K562 (cell line): ENCODE results near the gene C4orf50. TPM values are rescaled to one million over a fixed set of nuclear protein-coding genes. Genes with fewer than 3 reads are reported as not detected.

Experiments used
- ATAC-seq: fragments of 200-7000 bp; cut with Tn5 transposase; 3 replicates; pipeline ENCODE4 v1.9.1; 2020; ENCODE audit warnings: moderate library complexity
- BruUV-seq: library from RNA; stranded (reverse); fragments of 400-500 nt; replicated peaks from 2 replicates; lab custom pipeline; 2021; lab: Mats Ljungman, UMichigan
- CTCF ChIA-PET: fragments of 300-600 bp; formaldehyde crosslinking; extraction: SDS; loops from one replicate; lab custom pipeline; 2021; ENCODE audit warnings: low intra/inter-chr PET ratio; lab: Yijun Ruan, JAX
- POLR2A ChIA-PET: fragments of 300-600, 350-650 bp; sonication (Branson Sonifier 250); formaldehyde crosslinking; extraction: SDS; loops from one replicate; lab custom pipeline; 2021; ENCODE audit warnings: antibody characterized with exemption, inconsistent platforms; lab: Yijun Ruan, JAX
- DNase-seq, 4 experiments: peaks; one replicate each; pipeline versions ENCODE4 v3.0.0 to v3.0.0-alpha.2; 2011 to 2018; ENCODE audit warnings: low spot score in 3 of 4, mixed read lengths in 3 of 4; ENCODE audit errors: extremely low read depth in 1 of 4
- FAIRE-seq: peaks from 2 replicates; lab custom pipeline; 2011; peaks lifted over from hg19 to GRCh38; lab: Jason Lieb, UNC
- H2AFZ ChIP-seq: 2 replicates; pipeline ENCODE4 v1.6.0; 2011; ENCODE audit warnings: low read depth, low read length, control low read depth, inconsistent platforms
- H3K27ac ChIP-seq: fragments of 200-600 bp; 3 replicates; pipeline ENCODE4 v1.8.0; 2011; ENCODE audit warnings: low read depth, mild to moderate bottlenecking, control low read depth, inconsistent platforms, low read length, moderate library complexity, mixed read lengths; ENCODE audit errors: extremely low read depth
- H3K27me3 ChIP-seq, 2 experiments: fragments of 300-600 bp in 1 of 2; 2 replicates in 1 of 2; 3 replicates in 1 of 2; pipeline versions ENCODE4 v1.6.0 to v1.8.0; 2011; ENCODE audit warnings: inconsistent platforms in 2 of 2, low read length in 2 of 2, mild to moderate bottlenecking in 1 of 2, mixed read lengths in 1 of 2, moderate library complexity in 1 of 2; ENCODE audit not compliant: control insufficient read depth in 2 of 2, insufficient read depth in 2 of 2
- H3K36me3 ChIP-seq: fragments of 300-600 bp; 3 replicates; pipeline ENCODE4 v1.8.0; 2011; ENCODE audit warnings: mild to moderate bottlenecking, low read length, inconsistent platforms; ENCODE audit not compliant: control insufficient read depth, insufficient read depth
- H3K4me1 ChIP-seq, 2 experiments: fragments of 200-600 bp in 1 of 2; replicated peaks in 1 of 2; 2 replicates in 1 of 2; 3 replicates in 1 of 2; pipeline versions ENCODE4 v1.5.1 to v1.8.0; 2011; ENCODE audit warnings: inconsistent platforms in 2 of 2, low read length in 2 of 2, mild to moderate bottlenecking in 1 of 2, mixed read lengths in 1 of 2, moderate library complexity in 1 of 2; ENCODE audit not compliant: control insufficient read depth in 2 of 2, insufficient read depth in 2 of 2
- H3K4me2 ChIP-seq: 2 replicates; pipeline ENCODE4 v1.6.1; 2011; ENCODE audit warnings: low read length, control low read depth, inconsistent platforms, mixed read lengths; ENCODE audit not compliant: insufficient read depth
- H3K4me3 ChIP-seq: fragments of 200-600 bp; sonication (generic), shearing (Covaris generic); 2 replicates; pipeline ENCODE4 v1.5.1; 2016; ENCODE audit warnings: control low read depth, inconsistent platforms
- H3K79me2 ChIP-seq: fragments of 200-600 bp; 3 replicates; pipeline ENCODE4 v1.8.0; 2011; ENCODE audit warnings: low read length, inconsistent platforms; ENCODE audit not compliant: control insufficient read depth, insufficient read depth
- H3K9ac ChIP-seq, 2 experiments: 2 replicates each; pipeline versions ENCODE4 v1.6.0 to v1.6.1; 2011; ENCODE audit warnings: low read depth in 2 of 2, low read length in 2 of 2, control low read depth in 1 of 2, inconsistent platforms in 1 of 2, mild to moderate bottlenecking in 1 of 2, mixed read lengths in 1 of 2; ENCODE audit not compliant: insufficient read depth in 1 of 2
- H3K9me1 ChIP-seq: one replicate; pipeline ENCODE4 v1.6.0; 2011; ENCODE audit warnings: inconsistent platforms, mild to moderate bottlenecking, low read length, moderate library complexity; ENCODE audit not compliant: control insufficient read depth, insufficient read depth
- H3K9me3 ChIP-seq: replicated peaks from 2 replicates; pipeline ENCODE4 v1.5.1; 2011; ENCODE audit warnings: low read depth, low read length, inconsistent platforms; ENCODE audit not compliant: control insufficient read depth, insufficient read depth
- H4K20me1 ChIP-seq: replicated peaks from 2 replicates; pipeline ENCODE4 v1.6.1; 2011; ENCODE audit warnings: low read length, inconsistent platforms, mixed read lengths; ENCODE audit not compliant: control insufficient read depth, insufficient read depth
- CHD1 ChIP-seq: fragments of 200-600 bp; sonication (generic); IDR thresholded peaks from one replicate; pipeline ENCODE4 v1.6.1; 2012; ENCODE audit warnings: mild to moderate bottlenecking, moderate library complexity, low read length, inconsistent platforms
- ETS1 ChIP-seq: conservative IDR thresholded peaks from 2 replicates; pipeline ENCODE4 v1.6.1; 2011; ENCODE audit warnings: low read depth, mild to moderate bottlenecking, low read length; ENCODE audit not compliant: control insufficient read depth
- HNRNPH1 ChIP-seq: fragments of 200-400 bp; formaldehyde crosslinking; optimal IDR thresholded peaks from 2 replicates; pipeline ENCODE3; 2017; ENCODE audit warnings: low read depth, mild to moderate bottlenecking, low read length, moderate library complexity
- HOMEZ ChIP-seq: fragments of 250-450 bp; sonication (Bioruptor Pico); IDR thresholded peaks from 2 replicates; pipeline ENCODE4 v1.4.0; 2020; ENCODE audit warnings: mild to moderate bottlenecking, moderate library complexity
- MCM5 ChIP-seq: fragments of 450-650 bp; IDR thresholded peaks from 2 replicates; pipeline ENCODE4 v1.6.1; 2016; ENCODE audit warnings: low read depth
- MED1 ChIP-seq: sonication (generic); formaldehyde crosslinking; IDR thresholded peaks from 2 replicates; pipeline ENCODE4 v1.8.1; 2023; ENCODE audit warnings: missing genetic modification reagents, borderline replicate concordance
- PHTF2 ChIP-seq: fragments of 250-450 bp; sonication (Bioruptor Pico); IDR thresholded peaks from 2 replicates; pipeline ENCODE4 v1.5.0; 2021; ENCODE audit warnings: mild to moderate bottlenecking
- SIN3A ChIP-seq, 2 experiments: fragments of 150-350 bp in 1 of 2; IDR thresholded peaks; 2 replicates each; pipeline ENCODE4 v1.6.1; 2011 to 2016; ENCODE audit warnings: borderline replicate concordance in 2 of 2, low read depth in 2 of 2, low read length in 2 of 2, mild to moderate bottlenecking in 2 of 2, moderate library complexity in 2 of 2; ENCODE audit not compliant: control insufficient read depth in 1 of 2
- SNIP1 ChIP-seq: fragments of 450-650 bp; IDR thresholded peaks from 2 replicates; pipeline ENCODE4 v1.7.1; 2017; ENCODE audit warnings: low read depth, mild to moderate bottlenecking
- ZBED1 ChIP-seq: IDR thresholded peaks from 2 replicates; pipeline ENCODE4 v1.6.1; 2014
- ZNF655 ChIP-seq: fragments of 250-450 bp; sonication (Bioruptor Pico); IDR thresholded peaks from 2 replicates; pipeline ENCODE4 v1.5.0; 2021
- WGBS: fragments of 100-300 bp; shearing (Covaris generic); methylation state at CpG from one replicate; pipeline ENCODE4 v1.1.6; 2016; ENCODE audit warnings: low coverage, mixed read lengths; ENCODE audit not compliant: insufficient coverage; ENCODE audit errors: missing lambda C conversion rate; 5-methylcytosine and 5-hydroxymethylcytosine counted together
- in situ Hi-C: fragments of 300-500 bp; cut with MboI; formaldehyde crosslinking; loops from 4 replicates; pipeline ENCODE4 v1.15.0; 2018; ENCODE audit warnings: inconsistent platforms, mixed read lengths
- intact Hi-C: fragments of 100-400 bp; cut with micrococcal nuclease; formaldehyde crosslinking; loops from 2 replicates; pipeline ENCODE4 v1.14.2; 2022
- polyA plus RNA-seq, 8 experiments: library from polyadenylated mRNA; depleted of rRNA in 4 of 8; stranded (reverse) in 5 of 8; unstranded in 3 of 8; fragments of >200 nt; fragmentation: Nextera tagmentation in 2 of 8; fragmentation: Illumina TruSeq in 1 of 8; extraction: Ambion mirVana in 2 of 8; extraction: Trizol in 1 of 8; gene quantifications; 2 replicates each; pipeline versions ENCODE4 v1.2.1 to v1.2.3, GENCODE V29; 2011 to 2014; ENCODE audit warnings: inconsistent platforms in 1 of 8, missing spikeins in 1 of 8
- total RNA-seq, 7 experiments: library from RNA; depleted of rRNA in 6 of 7; stranded (reverse); fragments of >200 nt in 6 of 7; fragmentation: Illumina TruSeq in 2 of 7; extraction: Trizol in 2 of 7; gene quantifications; 2 replicates each; pipeline versions ENCODE4 v1.2.1 to v1.2.3, GENCODE V29; 2011 to 2021; ENCODE audit warnings: low replicate concordance in 1 of 7
- TF ChIP-seq, protein P1 (sequence below): sonication (generic); formaldehyde crosslinking; IDR thresholded peaks from 2 replicates; pipeline ENCODE4 v1.8.0; 2022; ENCODE audit warnings: mild to moderate bottlenecking, missing genetic modification reagents
- TF ChIP-seq, protein P2 (sequence below): sonication (generic); formaldehyde crosslinking; IDR thresholded peaks from 2 replicates; pipeline ENCODE4 v1.5.0; 2020; ENCODE audit warnings: missing genetic modification reagents

The C4orf50 gene
- total and polyA plus RNA-seq, 9 of the 15 experiments (the other 6 are each of a cell fraction or from before 2014, with no cell fraction given): not detected

DNA sequence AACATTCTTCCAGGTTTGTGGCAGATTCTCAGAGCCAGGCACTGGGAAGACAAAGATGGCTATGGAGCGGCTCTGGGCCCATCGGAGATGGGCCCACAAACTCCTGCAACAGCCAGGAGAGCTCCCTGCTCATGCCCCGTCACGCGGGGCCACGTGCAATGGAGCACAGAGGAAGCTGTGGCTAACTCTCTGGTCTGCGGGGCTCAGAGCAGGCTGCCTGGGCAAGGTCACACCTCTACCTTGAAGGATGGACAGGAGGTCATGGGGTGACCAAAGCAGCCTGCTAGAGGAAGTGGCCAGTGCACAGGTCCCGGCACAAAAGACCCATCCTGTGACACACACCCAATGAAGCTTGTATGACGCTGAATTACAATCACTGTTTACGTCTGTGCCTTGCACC lies 45.2 kb downstream of the C4orf50 start:
- BruUV-seq: no TSS peak
- ATAC-seq: no peak
- Histone ChIP-seq H3K36me3 (no peaks in the 10 kb centered on the region), H3K27me3 (peaks cover 0 to 39% of the 10 kb centered on the region in 2 experiments; a peak in 4 of 5 replicates), H3K79me2 (no peaks in the 10 kb centered on the region), H3K4me3 (no peak overlapping the region), H3K9me1 (no peaks in the 10 kb centered on the region)
- intact Hi-C loops: no loop called here
- WGBS: 3% methylated on average over 8 of the region's 10 CpGs
- FAIRE-seq: no peak
- CTCF ChIA-PET: no interaction called here
- DNase-seq: no peak
- TF ChIP-seq ETS1 (no peak), SNIP1 (no peak), HOMEZ (CRISPR knock-in tag) (no peak), MED1 (CRISPR knock-in tag) (no peak), MCM5 (no peak), CHD1 (no peak), SIN3A (IDR thresholded peaks at IDR 0.05; ENCODE audit: borderline replicate concordance in 2 of 2, control insufficient read depth in 1 of 2, low read depth in 2 of 2, low read length in 2 of 2) (no peak), ZBED1 (no peak), ZNF655 (CRISPR knock-in tag) (no peak), PHTF2 (CRISPR knock-in tag) (no peak), HNRNPH1 (no peak)
- TF ChIP-seq, protein P1, sequence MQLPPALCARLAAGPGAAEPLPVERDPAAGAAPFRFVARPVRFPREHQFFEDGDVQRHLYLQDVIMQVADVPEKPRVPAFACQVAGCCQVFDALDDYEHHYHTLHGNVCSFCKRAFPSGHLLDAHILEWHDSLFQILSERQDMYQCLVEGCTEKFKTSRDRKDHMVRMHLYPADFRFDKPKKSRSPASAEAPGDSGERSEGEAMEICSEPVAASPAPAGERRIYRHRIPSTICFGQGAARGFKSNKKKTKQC: no peak
- TF ChIP-seq, protein P2, sequence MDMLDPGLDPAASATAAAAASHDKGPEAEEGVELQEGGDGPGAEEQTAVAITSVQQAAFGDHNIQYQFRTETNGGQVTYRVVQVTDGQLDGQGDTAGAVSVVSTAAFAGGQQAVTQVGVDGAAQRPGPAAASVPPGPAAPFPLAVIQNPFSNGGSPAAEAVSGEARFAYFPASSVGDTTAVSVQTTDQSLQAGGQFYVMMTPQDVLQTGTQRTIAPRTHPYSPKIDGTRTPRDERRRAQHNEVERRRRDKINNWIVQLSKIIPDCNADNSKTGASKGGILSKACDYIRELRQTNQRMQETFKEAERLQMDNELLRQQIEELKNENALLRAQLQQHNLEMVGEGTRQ (CRISPR knock-in tag): no peak
- TF ChIP-seq, all 486 proteins: peak for 0
- POLR2A ChIA-PET: interaction anchor here (0.6 to 1.0 kb wide), 2 partner anchors 16 to 1568 kb away, joined by 3 read pairs; no protein-coding TSS in a partner anchor
- H3K9me3 ChIP-seq: no peaks in the 10 kb centered on the region
- H3K9ac ChIP-seq: no peak overlapping the region
- no peak overlapping the region for H2AFZ ChIP-seq
- H3K4me2 ChIP-seq: no peak overlapping the region
- no peak overlapping the region for H3K27ac ChIP-seq
- H3K4me1 ChIP-seq: peaks cover 0 to 4% of the 10 kb centered on the region in 2 experiments; a peak in 1 of 5 replicates
- in situ Hi-C loops: no loop called here
- no peaks in the 10 kb centered on the region; the same call in 1 of the 2 replicates for H4K20me1 ChIP-seq
